GM12891 (cell line): ENCODE measurements around the gene CYFIP2.

ENCODE experiments used
- DNase-seq: peaks from one replicate; pipeline ENCODE4 v3.0.0; 2011; ENCODE audit warnings: low spot score; ENCODE audit not compliant: insufficient read length
- FAIRE-seq: peaks from 2 replicates; lab custom pipeline; 2011; peaks lifted over from hg19 to GRCh38; lab: Jason Lieb, UNC
- PAX5 ChIP-seq: IDR thresholded peaks from 2 replicates; pipeline ENCODE4 v1.6.1; 2011; ENCODE audit warnings: low read length, moderate library complexity, mild to moderate bottlenecking; ENCODE audit not compliant: insufficient read depth, severe bottlenecking
- POLR2A ChIP-seq: IDR thresholded peaks from 2 replicates; pipeline ENCODE4 v1.6.1; 2011; ENCODE audit warnings: low read depth, low read length, control low read depth
- POLR2AphosphoS5 ChIP-seq: IDR thresholded peaks from 2 replicates; pipeline ENCODE4 v1.6.1; 2011; ENCODE audit warnings: low read depth, low read length, control low read depth
- POU2F2 ChIP-seq: IDR thresholded peaks from 2 replicates; pipeline ENCODE4 v1.6.1; 2011; ENCODE audit warnings: low read depth, mild to moderate bottlenecking, control low read depth, low read length, moderate library complexity
- SPI1 ChIP-seq: IDR thresholded peaks from 2 replicates; pipeline ENCODE4 v1.6.1; 2011; ENCODE audit warnings: low read depth, low read length, control low read depth
- TAF1 ChIP-seq: IDR thresholded peaks from 2 replicates; pipeline ENCODE4 v1.6.1; 2011; ENCODE audit warnings: low read depth, low read length, control low read depth

Gene CYFIP2

DNA sequence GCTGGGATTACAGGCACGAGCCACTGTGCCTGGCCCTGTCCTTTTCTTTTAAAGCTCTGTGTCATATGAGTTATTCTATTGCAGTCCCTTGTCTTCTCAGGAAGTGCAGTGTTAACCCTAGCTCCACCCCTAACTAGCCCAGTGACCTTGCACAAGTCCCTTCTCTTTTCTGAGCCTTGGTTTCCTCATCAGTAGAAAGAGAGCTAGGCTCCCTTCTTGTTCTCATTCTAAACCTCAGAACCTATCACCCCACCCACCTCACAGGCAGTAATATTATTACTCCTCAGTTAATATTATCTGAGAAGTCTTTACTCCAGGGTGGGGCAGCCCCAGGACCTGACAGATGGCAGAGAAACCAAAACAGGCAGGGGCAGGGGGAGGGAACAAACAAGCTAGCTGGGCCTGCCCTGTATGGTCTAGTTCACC, 7.2 kb downstream of the CYFIP2 start:
- TF ChIP-seq SPI1 (0 out of 2 replicates have a peak, but pooled peaks have one; percentile 12), POLR2AphosphoS5 (no peak)
- DNase-seq (no peak), FAIRE-seq (peak; percentile 87)

GRCh38 chr5:157275403-157275802, 9.5 kb downstream of the CYFIP2 start:
- FAIRE-seq: no peak
- DNase-seq: no peak
- TF ChIP-seq POLR2A (no peak), SPI1 (peak; percentile 34; the same call in 1 of the 2 replicates)

DNA sequence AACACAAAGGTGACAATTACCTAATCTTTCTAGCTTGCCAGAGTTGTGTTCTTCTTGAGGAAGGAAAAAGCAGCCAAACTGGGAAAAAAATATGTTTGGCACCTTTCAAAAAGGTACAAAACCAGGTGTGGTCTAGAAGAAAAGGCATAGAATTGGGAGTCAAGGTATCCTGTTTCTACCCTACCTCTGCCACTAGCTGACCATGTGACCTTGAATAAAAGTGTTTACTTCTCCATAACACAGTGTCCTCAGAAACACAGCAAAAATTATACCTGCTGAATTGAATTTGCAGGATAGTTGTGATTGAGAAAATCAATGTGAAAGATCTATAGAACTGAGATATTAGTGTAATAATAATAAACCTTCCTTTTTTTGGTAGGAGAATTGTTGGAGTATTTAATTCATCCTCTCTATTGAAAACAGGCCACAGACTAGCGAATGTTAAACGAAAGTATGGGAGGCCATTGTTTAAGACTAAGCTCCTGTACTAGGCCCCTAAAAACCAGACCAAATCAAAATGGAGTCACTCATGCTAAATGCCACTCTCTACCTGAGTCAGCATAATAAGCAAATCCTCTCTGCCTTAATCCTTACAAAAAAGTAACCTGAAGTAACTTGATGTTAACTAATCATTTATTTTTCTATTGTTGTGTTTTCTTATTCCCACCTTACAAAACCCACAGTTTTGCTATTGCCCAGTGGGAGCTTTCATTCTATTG, 12.6 kb downstream of the CYFIP2 start:
- TF ChIP-seq POLR2AphosphoS5 (no peak), TAF1 (no peak)
- FAIRE-seq (peak; percentile 26), DNase-seq (no peak)

GRCh38 chr5:157279605-157280239, 13.8 kb downstream of the CYFIP2 start:
- TF ChIP-seq PAX5 (no peak), POLR2AphosphoS5 (no peak), TAF1 (no peak), SPI1 (no peak), POLR2A (no peak), POU2F2 (no peak)
- DNase-seq (no peak), FAIRE-seq (no peak)

- DNase-seq (no peak), FAIRE-seq (peak; percentile 50)
- TF ChIP-seq TAF1 (no peak), SPI1 (no peak), PAX5 (no peak), POLR2A (no peak), POLR2AphosphoS5 (no peak), POU2F2 (no peak)
These were observed 15.0 kb downstream of the CYFIP2 start for GRCh38 chr5:157280927-157281326.

DNA sequence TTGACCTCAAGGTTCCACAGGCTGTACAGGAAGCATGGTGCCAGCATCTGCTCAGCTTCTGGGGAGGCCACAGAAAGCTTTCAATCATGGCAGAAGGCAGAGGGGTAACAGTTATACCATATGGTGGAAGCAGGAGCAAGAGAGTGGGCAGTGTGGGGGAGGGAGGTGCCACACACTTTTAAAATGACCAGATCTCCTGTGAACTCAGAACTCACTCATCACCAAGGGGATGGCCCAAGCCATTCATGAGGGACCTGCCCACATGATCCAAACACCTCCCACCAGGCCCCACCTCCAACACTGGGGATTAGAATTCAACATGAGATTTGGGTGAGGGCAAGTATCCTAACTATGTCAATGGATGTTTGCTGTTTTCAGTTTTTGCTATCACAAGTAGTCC, 16.2 kb downstream of the CYFIP2 start:
- no peak for FAIRE-seq
- TF ChIP-seq POU2F2 (no peak), POLR2AphosphoS5 (no peak), POLR2A (no peak), PAX5 (no peak), SPI1 (no peak), TAF1 (no peak)

DNA sequence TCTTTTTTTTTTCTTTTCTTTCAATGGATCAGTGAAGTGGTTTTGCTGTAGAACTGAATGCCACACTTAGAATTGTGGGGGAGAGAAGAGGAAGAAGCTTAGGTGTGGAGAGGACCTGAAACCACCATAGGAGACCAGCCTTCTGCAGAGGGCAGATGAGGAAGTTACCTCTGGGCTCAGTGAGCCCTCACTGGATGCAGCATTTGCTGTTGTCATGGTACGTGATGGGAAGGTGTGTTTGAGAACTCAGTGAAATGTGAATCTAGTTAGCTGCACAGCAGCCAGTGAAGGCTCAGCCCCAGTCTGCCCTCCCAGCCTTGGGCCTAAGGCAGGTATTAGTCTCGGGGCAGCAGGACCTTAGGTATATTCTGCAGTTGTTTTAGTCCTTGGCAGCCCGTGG, 17.5 kb downstream of the CYFIP2 start:
- FAIRE-seq (peak; percentile 98), DNase-seq (peak; percentile 29)
- TF ChIP-seq SPI1 (peak; percentile 60), PAX5 (no peak)

More for the DNA sequence above, 16.2 kb downstream of the CYFIP2 start:
- DNase-seq: no peak

GRCh38 chr5:157284458-157285212, 18.7 kb downstream of the CYFIP2 start:
- DNase-seq (no peak), FAIRE-seq (peak; percentile 55)
- TF ChIP-seq POLR2AphosphoS5 (no peak), TAF1 (no peak), PAX5 (no peak), SPI1 (no peak), POU2F2 (no peak), POLR2A (no peak)

- DNase-seq: no peak
- no peak for FAIRE-seq
- no peak for TF ChIP-seq POLR2AphosphoS5
- TF ChIP-seq PAX5: no peak
- TF ChIP-seq SPI1: no peak
- TF ChIP-seq POLR2A: no peak
- no peak for TF ChIP-seq POU2F2
These were observed 19.6 kb downstream of the CYFIP2 start for GRCh38 chr5:157285310-157286035.

DNA sequence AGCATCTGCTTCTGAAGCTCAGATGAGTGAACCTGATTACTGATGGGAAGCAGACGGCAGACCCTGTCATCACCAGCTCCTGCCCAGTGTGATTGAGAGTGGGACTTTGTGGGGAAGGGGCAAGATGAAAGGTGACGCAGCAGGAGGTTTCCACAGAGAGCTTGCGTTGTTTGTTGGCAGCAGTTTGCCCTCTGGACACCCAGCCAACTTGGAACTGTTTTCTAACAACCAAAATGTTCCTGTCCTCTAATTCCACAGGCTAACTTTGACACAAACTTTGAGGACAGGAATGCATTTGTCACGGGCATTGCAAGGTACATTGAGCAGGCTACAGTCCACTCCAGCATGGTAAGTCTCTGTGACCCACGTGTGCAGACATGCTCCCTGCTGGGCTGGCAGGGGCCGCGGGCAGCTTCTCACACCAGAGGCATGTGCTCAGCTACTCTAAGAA, 20.9 kb downstream of the CYFIP2 start:
- no peak for TF ChIP-seq SPI1
- no peak for TF ChIP-seq POLR2AphosphoS5
- TF ChIP-seq POU2F2: no peak
- no peak for TF ChIP-seq POLR2A
- TF ChIP-seq PAX5: no peak
- TF ChIP-seq TAF1: no peak
- FAIRE-seq (peak; percentile 13), DNase-seq (no peak)
